HG03565 (cell line): ENCODE data around the gene CALML3.

Experiments used
- ATAC-seq: cut with Tn5 transposase; IDR thresholded peaks from one replicate; pipeline ENCODE4 v1.9.1; 2021; ENCODE audit warnings: mild to moderate bottlenecking, moderate library complexity; ENCODE audit not compliant: unreplicated experiment

Gene CALML3

GRCh38 chr10:5506246-5506645 lies 18.5 kb upstream of the CALML3 start:
- no peak for ATAC-seq

GRCh38 chr10:5506751-5507648 lies 17.8 kb upstream of the CALML3 start:
- no peak for ATAC-seq

GRCh38 chr10:5507649-5508131 lies 17.1 kb upstream of the CALML3 start:
- ATAC-seq: no peak

GRCh38 chr10:5508161-5508604 lies 16.6 kb upstream of the CALML3 start:
- no peak for ATAC-seq

GRCh38 chr10:5508786-5509185 lies 16.0 kb upstream of the CALML3 start:
- no peak for ATAC-seq

- no peak for ATAC-seq
Observed at GRCh38 chr10:5509236-5509635, 15.5 kb upstream of the CALML3 start.

GRCh38 chr10:5509691-5510090 lies 15.1 kb upstream of the CALML3 start:
- no peak for ATAC-seq

- no peak for ATAC-seq
Observed at GRCh38 chr10:5510281-5511072, 14.3 kb upstream of the CALML3 start.

- ATAC-seq: no peak
Observed at GRCh38 chr10:5511231-5511884, 13.4 kb upstream of the CALML3 start.

GRCh38 chr10:5511885-5512280 lies 12.9 kb upstream of the CALML3 start:
- ATAC-seq: no peak

- ATAC-seq: no peak
Observed at GRCh38 chr10:5512331-5512730, 12.4 kb upstream of the CALML3 start.

- ATAC-seq: no peak
Observed at GRCh38 chr10:5512881-5513612, 11.7 kb upstream of the CALML3 start.

- no peak for ATAC-seq
Observed at GRCh38 chr10:5514226-5514850, 10.4 kb upstream of the CALML3 start.

GRCh38 chr10:5515948-5516761 lies 8.6 kb upstream of the CALML3 start:
- no peak for ATAC-seq

GRCh38 chr10:5517546-5517945 lies 7.2 kb upstream of the CALML3 start:
- no peak for ATAC-seq

GRCh38 chr10:5518143-5518542 lies 6.6 kb upstream of the CALML3 start:
- no peak for ATAC-seq

GRCh38 chr10:5519054-5519453 lies 5.7 kb upstream of the CALML3 start:
- no peak for ATAC-seq

GRCh38 chr10:5522913-5523560 lies 1.7 kb upstream of the CALML3 start:
- ATAC-seq: no peak
